Fibroblast of lung (primary cell): ENCODE data around the gene ONECUT3. TPM values are rescaled to one million over a fixed set of nuclear protein-coding genes. Genes with fewer than 3 reads are reported as not detected.

Experiments used
- DNase-seq, 2 donors: peaks; one replicate each; pipeline versions ENCODE4 v3.0.0 to v3.0.0-alpha.2; 2010; ENCODE audit warnings: low read depth in 2 of 2
- H2AFZ ChIP-seq: 2 replicates; pipeline ENCODE4 v1.5.1; 2012; ENCODE audit warnings: low read length, control low read depth, inconsistent platforms
- H3K27ac ChIP-seq: 2 replicates; pipeline ENCODE4 v1.5.1; 2011; ENCODE audit warnings: low read length, control low read depth; ENCODE audit not compliant: insufficient read depth
- H3K27me3 ChIP-seq: 2 replicates; pipeline ENCODE4 v1.5.1; 2011; ENCODE audit warnings: mild to moderate bottlenecking, low read length; ENCODE audit not compliant: control insufficient read depth, insufficient read depth
- H3K36me3 ChIP-seq: 2 replicates; pipeline ENCODE4 v1.5.1; 2011; ENCODE audit warnings: low read length; ENCODE audit not compliant: control insufficient read depth, insufficient read depth
- H3K4me1 ChIP-seq: 2 replicates; pipeline ENCODE4 v1.5.1; 2011; ENCODE audit warnings: low read length; ENCODE audit not compliant: control insufficient read depth, insufficient read depth; ENCODE audit errors: extremely low read depth
- H3K4me2 ChIP-seq: 2 replicates; pipeline ENCODE4 v1.5.1; 2011; ENCODE audit warnings: low read length, control low read depth; ENCODE audit not compliant: insufficient read depth; ENCODE audit errors: extremely low read depth
- H3K4me3 ChIP-seq, 4 experiments: fragments of 200-600 bp in 1 of 4; sonication (generic) in 1 of 4; replicated peaks in 1 of 4; 2 replicates each; pipeline ENCODE4 v1.5.1; 2011 to 2016; ENCODE audit warnings: low read length in 4 of 4, low read depth in 3 of 4, mild to moderate bottlenecking in 3 of 4, control low read depth in 2 of 4, inconsistent platforms in 1 of 4, mixed read lengths in 1 of 4; ENCODE audit not compliant: insufficient read depth in 1 of 4; ENCODE audit errors: control extremely low read depth in 1 of 4
- H3K79me2 ChIP-seq: 2 replicates; pipeline ENCODE4 v1.5.1; 2012; ENCODE audit warnings: mild to moderate bottlenecking, low read length, inconsistent platforms; ENCODE audit not compliant: control insufficient read depth, insufficient read depth
- H3K9ac ChIP-seq: 2 replicates; pipeline ENCODE4 v1.5.1; 2011; ENCODE audit warnings: mild to moderate bottlenecking, low read length, control low read depth; ENCODE audit not compliant: insufficient read depth
- H3K9me3 ChIP-seq: 2 replicates; pipeline ENCODE4 v1.5.1; 2012; ENCODE audit warnings: low read depth, low read length; ENCODE audit not compliant: control insufficient read depth, insufficient read depth
- H4K20me1 ChIP-seq: 2 replicates; pipeline ENCODE4 v1.5.1; 2011; ENCODE audit warnings: low read length; ENCODE audit not compliant: control insufficient read depth, insufficient read depth; ENCODE audit errors: extremely low read depth
- EZH2 ChIP-seq: IDR thresholded peaks from 2 replicates; pipeline ENCODE4 v1.5.1; 2012; ENCODE audit warnings: low read length, control low read depth, mild to moderate bottlenecking; ENCODE audit errors: missing control alignments
- polyA plus RNA-seq, 2 donors: library from polyadenylated mRNA; depleted of rRNA in 1 of 2; stranded (reverse) in 1 of 2; unstranded in 1 of 2; fragments of >200 nt; gene quantifications; 2 replicates each; pipeline ENCODE4 v1.2.1, GENCODE V29; 2011 to 2012; ENCODE audit warnings: missing spikeins in 1 of 2
- total RNA-seq: library from RNA; depleted of rRNA; stranded (reverse); fragments of >200 nt; gene quantifications from 2 replicates; pipeline ENCODE4 v1.2.1, GENCODE V29; 2014
- TF ChIP-seq, protein P1 (sequence below), 2 donors: IDR thresholded peaks in 1 of 2; conservative IDR thresholded peaks in 1 of 2; 1 replicate in 1 of 2; 2 replicates in 1 of 2; pipeline ENCODE4 v1.5.1; 2011 to 2012; ENCODE audit warnings: low read length in 2 of 2, control low read depth in 1 of 2, inconsistent platforms in 1 of 2, low read depth in 1 of 2, mild to moderate bottlenecking in 1 of 2

ONECUT3 gene
- total and polyA plus RNA-seq, 2 donors (not counting 1 experiment from before 2014, with no cell fraction given): not detected

DNA sequence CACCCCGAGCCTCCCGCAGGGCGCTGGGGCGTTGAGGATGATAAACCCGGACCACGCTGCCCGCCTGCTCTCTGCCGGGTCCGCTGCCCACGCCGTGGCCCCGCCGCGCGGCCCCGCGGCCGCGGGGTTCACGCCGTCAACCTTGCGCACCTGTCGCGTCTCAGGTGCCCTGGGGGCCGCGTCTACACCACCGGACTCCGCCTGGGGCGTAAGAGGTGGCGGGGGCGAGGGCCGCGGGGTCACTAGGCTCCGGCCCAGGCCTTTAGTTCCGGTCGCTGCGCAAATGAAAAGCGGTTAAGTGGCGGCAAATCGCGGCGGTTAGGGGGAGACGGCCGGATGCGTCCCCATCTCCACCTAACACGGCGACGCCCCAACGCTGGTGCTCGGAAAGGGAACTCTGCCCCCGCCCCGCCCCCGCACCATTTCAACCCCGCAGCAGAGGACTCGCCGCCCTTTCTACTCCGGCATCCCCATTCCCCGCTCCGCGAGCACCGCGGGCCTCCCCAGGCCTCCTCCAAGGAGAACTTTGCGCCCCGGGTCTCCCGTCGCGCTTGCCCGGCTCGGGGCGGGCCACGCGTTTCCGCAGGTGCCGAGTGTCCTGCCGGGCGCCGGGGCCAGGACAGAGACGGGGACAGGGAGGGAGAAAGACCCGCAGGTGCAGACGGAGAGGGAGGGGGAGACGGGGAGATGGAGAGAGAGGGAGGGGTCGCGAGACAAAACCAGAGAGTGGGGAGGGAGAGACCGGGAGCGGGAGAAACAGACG is 4.3 kb downstream of the ONECUT3 start:
- Histone ChIP-seq H3K4me2 (no peak overlapping the region), H3K9me3 (no peaks in the 10 kb centered on the region), H3K9ac (no peak overlapping the region), H4K20me1 (no peaks in the 10 kb centered on the region), H3K79me2 (no peaks in the 10 kb centered on the region), H3K27me3 (peaks cover 64% of the 10 kb centered on the region), H3K4me1 (no peaks in the 10 kb centered on the region), H3K27ac (no peak overlapping the region), H3K4me3 (no peak overlapping the region), H2AFZ (no peak overlapping the region), H3K36me3 (no peaks in the 10 kb centered on the region)
- TF ChIP-seq, protein P1, sequence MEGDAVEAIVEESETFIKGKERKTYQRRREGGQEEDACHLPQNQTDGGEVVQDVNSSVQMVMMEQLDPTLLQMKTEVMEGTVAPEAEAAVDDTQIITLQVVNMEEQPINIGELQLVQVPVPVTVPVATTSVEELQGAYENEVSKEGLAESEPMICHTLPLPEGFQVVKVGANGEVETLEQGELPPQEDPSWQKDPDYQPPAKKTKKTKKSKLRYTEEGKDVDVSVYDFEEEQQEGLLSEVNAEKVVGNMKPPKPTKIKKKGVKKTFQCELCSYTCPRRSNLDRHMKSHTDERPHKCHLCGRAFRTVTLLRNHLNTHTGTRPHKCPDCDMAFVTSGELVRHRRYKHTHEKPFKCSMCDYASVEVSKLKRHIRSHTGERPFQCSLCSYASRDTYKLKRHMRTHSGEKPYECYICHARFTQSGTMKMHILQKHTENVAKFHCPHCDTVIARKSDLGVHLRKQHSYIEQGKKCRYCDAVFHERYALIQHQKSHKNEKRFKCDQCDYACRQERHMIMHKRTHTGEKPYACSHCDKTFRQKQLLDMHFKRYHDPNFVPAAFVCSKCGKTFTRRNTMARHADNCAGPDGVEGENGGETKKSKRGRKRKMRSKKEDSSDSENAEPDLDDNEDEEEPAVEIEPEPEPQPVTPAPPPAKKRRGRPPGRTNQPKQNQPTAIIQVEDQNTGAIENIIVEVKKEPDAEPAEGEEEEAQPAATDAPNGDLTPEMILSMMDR (conservative IDR thresholded peaks at IDR 0.05 in 1 of 2, IDR thresholded peaks at IDR 0.05 in 1 of 2; ENCODE audit: low read depth in 1 of 2, low read length in 2 of 2): no peak
- peak; percentile 71 for TF ChIP-seq EZH2
- no peak for DNase-seq

DNA sequence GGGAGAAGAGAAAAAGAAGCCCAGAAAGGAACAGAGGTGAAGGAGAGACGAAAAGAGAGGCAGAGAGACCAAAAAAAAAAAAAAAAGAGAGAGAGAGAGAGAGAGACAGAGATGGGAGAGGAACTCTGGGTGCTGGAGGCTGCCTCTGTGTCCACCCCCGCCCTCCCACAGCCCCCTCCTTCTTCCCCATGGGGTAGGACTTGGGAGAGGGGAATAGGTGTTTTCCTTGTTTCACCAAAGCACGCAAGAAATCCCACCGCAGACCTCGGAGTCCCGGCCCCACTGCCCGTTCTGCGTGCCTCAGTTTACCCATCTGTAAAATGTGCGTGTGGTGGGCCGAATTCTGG is 4.9 kb downstream of the ONECUT3 start:
- H3K27me3 ChIP-seq: peaks cover 64% of the 10 kb centered on the region
- no peak for DNase-seq
- no peak for TF ChIP-seq EZH2
- TF ChIP-seq, protein P1 (conservative IDR thresholded peaks at IDR 0.05 in 1 of 2, IDR thresholded peaks at IDR 0.05 in 1 of 2; ENCODE audit: low read depth in 1 of 2, low read length in 2 of 2): no peak
- no peaks in the 10 kb centered on the region for H3K79me2 ChIP-seq
- H3K4me3 ChIP-seq: no peak overlapping the region
- no peak overlapping the region for H3K27ac ChIP-seq
- no peak overlapping the region for H3K9ac ChIP-seq
- H3K4me2 ChIP-seq: no peak overlapping the region
- H4K20me1 ChIP-seq: no peaks in the 10 kb centered on the region
- H2AFZ ChIP-seq: no peak overlapping the region
- no peaks in the 10 kb centered on the region for H3K4me1 ChIP-seq
- no peaks in the 10 kb centered on the region for H3K9me3 ChIP-seq
- H3K36me3 ChIP-seq: no peaks in the 10 kb centered on the region

DNA sequence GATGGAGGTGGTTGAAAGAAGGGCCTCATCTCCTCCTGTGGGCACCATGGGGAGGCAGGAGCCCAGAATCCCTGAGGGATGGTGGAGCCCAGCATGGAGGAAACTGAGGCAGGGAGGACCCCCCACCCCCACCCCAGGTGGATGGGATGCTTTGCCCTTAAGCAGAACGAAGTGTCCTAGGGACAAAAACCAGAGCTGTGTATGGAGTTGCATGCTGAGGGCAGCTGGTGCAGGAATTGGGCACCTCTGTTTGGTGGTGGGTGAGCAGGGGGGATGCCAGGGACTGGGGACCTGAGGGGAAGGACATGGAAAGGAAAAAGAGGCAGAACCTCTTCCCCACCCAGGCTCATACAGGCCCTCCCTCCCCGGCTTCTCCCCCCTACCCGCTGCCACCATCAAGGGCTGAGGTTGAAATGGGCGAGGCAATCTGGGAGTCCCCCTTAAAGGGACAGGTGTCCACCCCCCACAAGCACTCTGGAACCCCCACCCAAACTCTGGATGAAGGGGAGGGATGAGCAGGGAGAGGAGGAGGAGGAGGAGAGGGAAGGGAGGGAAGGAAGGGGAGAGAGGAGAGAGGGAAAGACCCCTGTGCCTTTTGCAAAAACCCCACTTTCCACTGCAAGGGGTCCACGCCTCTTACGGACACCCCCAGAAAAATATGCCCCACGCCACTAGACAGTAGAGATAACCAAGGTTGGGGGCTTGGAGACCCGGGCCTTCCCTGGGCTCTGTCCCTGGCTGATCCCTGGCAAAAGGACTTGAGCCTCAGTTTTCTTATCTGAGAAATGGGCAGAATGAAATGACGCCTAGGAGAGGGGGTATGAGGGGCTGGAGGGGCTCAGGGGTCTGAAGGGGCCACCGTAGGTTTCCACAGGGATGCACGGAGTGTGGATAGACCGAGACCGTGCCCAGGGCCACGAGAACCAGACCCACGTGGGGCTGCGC is 5.9 kb downstream of the ONECUT3 start:
- Histone ChIP-seq H3K27me3 (peaks cover 72% of the 10 kb centered on the region), H3K27ac (no peak overlapping the region), H2AFZ (no peak overlapping the region), H3K79me2 (no peaks in the 10 kb centered on the region), H3K4me2 (no peak overlapping the region), H3K4me3 (no peak overlapping the region), H3K9ac (no peak overlapping the region), H3K4me1 (no peaks in the 10 kb centered on the region), H4K20me1 (no peaks in the 10 kb centered on the region), H3K9me3 (no peaks in the 10 kb centered on the region), H3K36me3 (no peaks in the 10 kb centered on the region)
- no peak for DNase-seq
- TF ChIP-seq, protein P1 (conservative IDR thresholded peaks at IDR 0.05 in 1 of 2, IDR thresholded peaks at IDR 0.05 in 1 of 2; ENCODE audit: low read depth in 1 of 2, low read length in 2 of 2): no peak
- peak; percentile 54 for TF ChIP-seq EZH2
